HG02623 (cell line): ENCODE data around the gene CDH1.

Source experiments
- ATAC-seq: cut with Tn5 transposase; IDR thresholded peaks from one replicate; pipeline ENCODE4 v1.9.1; 2021; ENCODE audit warnings: moderate library complexity; ENCODE audit not compliant: unreplicated experiment

Gene CDH1

DNA sequence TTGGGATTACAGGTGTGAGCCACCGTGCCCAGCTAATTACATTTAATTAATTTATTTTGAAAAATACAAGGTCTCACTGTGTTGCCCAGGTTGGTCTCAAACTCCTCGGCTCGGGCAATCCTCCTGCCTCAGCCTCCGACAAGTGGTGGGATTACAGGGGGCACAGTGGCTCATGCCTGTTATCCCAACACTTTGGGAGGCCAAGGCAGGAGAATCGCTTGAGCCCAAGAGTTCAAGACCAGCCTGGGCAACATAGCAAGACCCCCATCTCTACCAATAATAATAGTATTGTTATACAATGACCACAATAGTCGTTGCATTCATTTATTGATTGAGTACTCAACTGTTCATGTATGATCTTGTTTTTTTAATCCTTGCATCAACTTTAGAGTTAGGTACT is 22.0 kb downstream of the CDH1 start:
- ATAC-seq: no peak

GRCh38 chr16:68760671-68761275 is 23.7 kb downstream of the CDH1 start:
- peak; percentile 56 for ATAC-seq

DNA sequence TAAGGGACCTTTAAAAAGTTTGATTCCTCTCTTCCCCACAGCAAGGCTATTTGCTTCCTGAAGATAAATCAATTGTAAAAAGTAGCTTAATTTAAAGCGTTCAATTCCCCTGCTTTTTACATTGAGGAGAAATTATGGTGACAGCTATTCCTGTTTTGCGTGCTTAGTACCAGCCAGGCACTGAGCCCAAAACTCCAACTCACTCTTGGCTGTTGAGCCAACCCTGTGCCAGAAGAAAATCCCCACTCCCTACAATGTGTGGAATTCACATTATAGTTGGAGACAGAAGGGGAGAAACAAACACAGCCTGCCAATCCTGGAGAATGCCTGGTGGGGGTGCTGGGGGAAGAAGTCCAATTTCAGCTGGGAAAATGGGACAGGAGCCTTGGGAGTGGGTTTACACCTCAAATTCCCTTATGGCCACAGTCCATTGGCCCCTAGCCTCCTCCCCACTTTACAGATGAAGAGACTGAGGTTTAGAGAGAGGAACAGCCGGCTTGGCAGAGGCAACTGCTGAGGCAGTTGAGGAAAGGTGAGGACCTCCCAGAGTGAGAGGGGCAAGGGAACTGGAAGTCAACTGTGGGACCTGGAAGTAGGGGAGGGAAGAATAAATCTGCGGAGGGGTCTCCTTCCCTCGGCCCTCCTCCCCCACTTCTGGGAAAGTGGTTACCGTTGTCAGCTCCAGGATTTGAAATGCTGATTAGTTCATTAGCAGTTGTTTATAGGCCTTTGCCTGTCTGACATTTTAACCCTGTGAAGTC is 26.1 kb downstream of the CDH1 start:
- no peak for ATAC-seq

GRCh38 chr16:68764862-68765261 is 27.8 kb downstream of the CDH1 start:
- ATAC-seq: no peak

- ATAC-seq: no peak
Measured at GRCh38 chr16:68767581-68767980, 30.5 kb downstream of the CDH1 start.

- ATAC-seq: no peak
Measured at GRCh38 chr16:68768175-68768574, 31.1 kb downstream of the CDH1 start.

GRCh38 chr16:68768771-68769170 is 31.7 kb downstream of the CDH1 start:
- ATAC-seq: no peak

- ATAC-seq: no peak
Measured at GRCh38 chr16:68770671-68771070, 33.6 kb downstream of the CDH1 start.

- no peak for ATAC-seq
Measured at GRCh38 chr16:68772030-68772681, 35.1 kb downstream of the CDH1 start.

DNA sequence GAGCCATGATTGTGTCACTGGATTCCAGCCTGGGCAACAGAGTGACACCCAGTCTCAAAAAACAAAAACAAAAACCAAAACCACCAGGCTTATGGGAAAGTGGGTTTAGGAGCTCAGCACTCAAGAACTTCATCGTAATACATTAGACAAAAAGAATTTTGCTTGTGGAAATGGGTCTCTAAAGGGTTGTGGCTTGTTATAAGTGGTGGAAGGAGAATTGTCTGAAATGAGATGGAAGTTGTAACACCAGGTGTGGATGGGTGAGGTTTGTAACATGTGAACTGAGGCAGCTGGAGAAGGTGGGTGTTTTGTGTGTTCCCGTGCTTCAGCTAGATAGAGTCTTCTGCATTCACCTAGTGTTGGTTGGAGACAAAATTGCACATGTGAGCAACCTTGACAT is 35.8 kb downstream of the CDH1 start:
- no peak for ATAC-seq

DNA sequence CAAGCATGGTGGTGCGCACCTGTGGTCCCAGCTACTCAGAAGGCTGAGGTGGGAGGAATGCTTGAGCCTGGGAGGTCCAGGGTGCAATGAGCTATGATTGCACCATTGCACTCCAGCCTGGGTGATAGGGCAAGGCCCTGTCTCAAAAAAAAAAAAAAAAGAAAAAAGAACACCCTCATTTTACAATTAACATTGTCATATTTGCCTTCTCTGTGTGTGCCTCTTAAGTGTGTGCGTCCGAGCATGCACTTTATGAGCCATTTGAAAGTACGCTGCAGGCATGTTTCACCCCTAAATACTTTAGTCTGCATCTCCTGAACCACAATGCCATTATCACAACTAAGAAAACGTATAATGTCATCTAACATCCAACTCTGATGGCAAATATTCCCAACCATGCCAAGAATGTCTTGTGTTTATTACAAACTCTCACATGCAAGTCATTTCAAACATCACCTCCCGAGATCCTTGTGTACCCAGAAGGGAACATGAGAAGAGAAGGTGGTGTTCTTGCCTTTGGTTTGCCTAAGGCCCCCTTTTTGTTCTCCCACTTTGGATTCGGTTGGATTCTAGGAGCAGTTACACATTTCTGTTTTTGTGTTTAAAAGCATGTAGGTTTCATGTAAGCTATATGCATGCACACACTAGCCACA is 38.0 kb downstream of the CDH1 start:
- ATAC-seq: no peak

- ATAC-seq: peak; percentile 60
Measured at GRCh38 chr16:68776821-68777485, 39.9 kb downstream of the CDH1 start.

GRCh38 chr16:68778551-68779231 is 41.6 kb downstream of the CDH1 start:
- ATAC-seq: no peak

GRCh38 chr16:68779891-68780290 is 42.8 kb downstream of the CDH1 start:
- ATAC-seq: no peak

GRCh38 chr16:68781784-68782183 is 44.7 kb downstream of the CDH1 start:
- no peak for ATAC-seq

DNA sequence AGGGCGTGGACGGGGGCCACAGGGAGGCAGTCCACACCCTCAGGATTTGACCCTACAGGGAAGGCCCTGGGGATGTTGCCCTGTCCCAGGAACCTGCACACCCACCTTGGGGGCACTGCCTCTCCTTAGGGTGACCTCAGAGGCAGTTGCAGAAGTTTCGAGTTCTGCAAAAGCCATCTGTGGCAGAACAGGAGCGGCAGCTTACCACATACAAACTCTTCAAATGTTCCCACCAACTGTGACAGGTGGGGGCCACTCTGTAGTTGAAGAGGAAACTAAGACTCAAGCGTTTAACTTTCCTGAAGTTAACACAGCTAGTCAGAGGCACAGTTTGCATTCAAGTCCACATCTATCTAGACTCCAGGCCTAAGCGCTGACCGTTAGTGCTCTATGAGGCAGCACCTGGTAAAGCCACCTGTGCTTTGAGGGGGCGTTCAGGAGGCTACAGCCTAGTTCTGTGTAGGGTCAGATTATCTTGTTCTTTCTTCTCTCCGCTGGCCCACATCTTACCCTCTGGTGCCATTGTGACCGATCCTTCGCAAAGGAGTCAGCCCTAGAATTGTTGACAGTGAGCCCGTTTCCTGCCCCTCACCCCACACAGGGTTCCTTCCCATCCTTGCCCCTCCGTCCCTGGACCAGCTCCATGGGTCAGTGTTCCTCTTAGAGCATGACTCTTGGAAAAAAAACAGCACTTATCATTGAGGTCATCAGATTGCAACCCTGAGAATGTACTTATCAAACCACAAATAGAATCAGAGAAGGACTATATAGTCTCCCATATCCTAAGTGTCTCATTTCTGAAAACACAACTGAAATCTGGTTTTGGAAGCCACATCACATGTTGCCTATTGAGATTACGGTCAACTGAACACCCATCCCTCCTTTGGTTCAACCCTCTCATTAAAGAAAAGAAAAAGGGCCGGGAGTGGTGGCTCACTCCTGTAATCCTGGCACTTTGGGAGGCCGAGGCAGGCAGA is 45.4 kb downstream of the CDH1 start:
- no peak for ATAC-seq

DNA sequence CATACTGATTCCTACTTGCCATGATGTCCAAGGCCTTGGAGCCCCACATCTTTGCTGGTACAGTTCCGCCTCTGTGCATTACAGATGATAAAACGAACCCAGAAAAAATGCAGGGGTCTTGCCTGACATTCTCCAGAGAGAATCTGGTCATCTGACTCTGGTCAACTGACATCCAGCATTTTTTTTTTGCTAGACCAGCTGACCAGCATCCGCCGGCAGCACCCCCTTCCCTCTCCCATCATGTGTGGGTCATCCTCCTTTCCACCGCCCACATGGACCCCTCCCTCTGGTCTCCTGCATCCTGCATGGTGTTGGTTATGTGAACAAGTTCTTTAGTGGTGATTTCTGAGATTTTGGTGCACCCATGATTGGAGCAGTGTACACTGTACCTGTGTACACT is 47.1 kb downstream of the CDH1 start:
- ATAC-seq: no peak

DNA sequence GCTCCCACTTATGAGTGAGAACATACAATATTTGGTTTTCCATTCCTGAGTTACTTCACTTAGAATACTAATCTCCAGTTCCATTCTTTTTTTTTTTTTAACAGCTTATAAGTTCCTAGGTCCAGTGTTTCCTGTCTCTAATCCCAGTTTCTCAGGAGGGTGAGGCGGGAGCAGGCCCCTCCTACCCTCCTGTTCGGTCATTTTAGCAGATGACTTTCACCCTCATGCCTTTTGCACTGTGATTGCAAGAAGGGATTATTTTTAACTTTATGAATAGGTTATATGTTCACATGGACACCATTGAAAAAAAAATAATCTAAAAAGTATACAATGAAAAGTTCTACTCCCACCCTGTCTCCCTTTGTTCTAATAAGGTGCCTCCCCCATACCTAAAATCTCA is 47.6 kb downstream of the CDH1 start:
- no peak for ATAC-seq

DNA sequence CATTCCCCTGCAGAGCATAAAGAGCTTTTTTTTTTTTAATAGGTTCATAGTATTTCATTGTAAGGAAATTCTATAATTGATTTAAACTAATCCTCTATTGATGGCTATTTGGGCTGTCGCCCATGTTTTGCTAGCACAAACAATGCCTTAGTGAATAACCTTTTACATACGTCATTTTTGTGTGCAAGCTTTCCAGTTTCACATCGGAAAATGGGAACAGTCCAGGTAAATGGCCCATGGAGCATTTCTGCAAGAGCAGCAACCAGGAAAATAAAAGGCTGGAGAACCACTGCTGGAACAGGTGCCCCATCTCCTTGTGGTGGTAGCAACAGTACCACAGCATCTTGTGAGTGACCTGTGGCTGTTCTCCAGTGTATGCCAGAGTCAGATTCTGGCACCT is 48.6 kb downstream of the CDH1 start:
- ATAC-seq: no peak
